DOHH2 (cell line): Measurements from ENCODE around the gene FAM118B.

ENCODE experiments used
- H3F3A ChIP-seq: fragments of 200-600 bp; sonication (generic), shearing (Covaris generic); 2 replicates; pipeline ENCODE4 v1.6.0; 2016; ENCODE audit warnings: antibody characterized with exemption, mild to moderate bottlenecking; ENCODE audit not compliant: control insufficient read depth, insufficient read depth
- H3K27ac ChIP-seq: fragments of 200-600 bp; sonication (generic); 2 replicates; pipeline ENCODE4 v1.5.1; 2014; ENCODE audit warnings: low read depth, mild to moderate bottlenecking, low read length, moderate library complexity
- H3K27me3 ChIP-seq: fragments of 200-600 bp; sonication (generic); 2 replicates; pipeline ENCODE4 v1.6.1; 2014; ENCODE audit warnings: mild to moderate bottlenecking, low read length, mixed read lengths; ENCODE audit not compliant: control insufficient read depth
- H3K36me3 ChIP-seq: fragments of 200-600 bp; sonication (generic); 2 replicates; pipeline ENCODE4 v1.6.1; 2014; ENCODE audit warnings: mild to moderate bottlenecking, low read length, moderate library complexity, mixed read lengths; ENCODE audit not compliant: control insufficient read depth
- H3K4me1 ChIP-seq: fragments of 200-600 bp; sonication (generic); 2 replicates; pipeline ENCODE4 v1.6.1; 2014; ENCODE audit warnings: mild to moderate bottlenecking, low read length, mixed read lengths; ENCODE audit not compliant: control insufficient read depth
- H3K4me2 ChIP-seq: fragments of 200-600 bp; sonication (generic); 2 replicates; pipeline ENCODE4 v1.6.0; 2014; ENCODE audit warnings: mild to moderate bottlenecking, low read length, moderate library complexity
- H3K4me3 ChIP-seq: fragments of 200-600 bp; sonication (generic); 2 replicates; pipeline ENCODE4 v1.5.1; 2014; ENCODE audit warnings: mild to moderate bottlenecking, low read length, mixed read lengths
- H3K79me2 ChIP-seq: fragments of 200-600 bp; sonication (generic); 2 replicates; pipeline ENCODE4 v1.6.1; 2014; ENCODE audit warnings: mild to moderate bottlenecking, low read length, mixed read lengths; ENCODE audit not compliant: control insufficient read depth
- H3K9me2 ChIP-seq: fragments of 200-600 bp; sonication (generic); replicated peaks from 2 replicates; pipeline ENCODE4 v1.6.1; 2014; ENCODE audit warnings: mild to moderate bottlenecking, low read length, mixed read lengths; ENCODE audit not compliant: control insufficient read depth
- H3K9me3 ChIP-seq: fragments of 200-600 bp; sonication (generic); 2 replicates; pipeline ENCODE4 v1.6.1; 2014; ENCODE audit warnings: antibody characterized with exemption, low read length, mixed read lengths; ENCODE audit not compliant: control insufficient read depth, insufficient read depth
- H4K20me1 ChIP-seq: fragments of 200-600 bp; sonication (generic); 2 replicates; pipeline ENCODE4 v1.6.0; 2014; ENCODE audit warnings: low read depth, mild to moderate bottlenecking, antibody characterized with exemption, low read length, moderate library complexity; ENCODE audit not compliant: control insufficient read depth, insufficient read depth
- CTCF ChIP-seq: fragments of 200-600 bp; sonication (generic); IDR thresholded peaks from one replicate; pipeline ENCODE4 v1.5.1; 2014; ENCODE audit warnings: antibody characterized with exemption, mild to moderate bottlenecking, low read depth, low read length; ENCODE audit not compliant: poor library complexity, severe bottlenecking
- EZH2phosphoT487 ChIP-seq: fragments of 200-600 bp; sonication (generic); IDR thresholded peaks from 2 replicates; pipeline ENCODE4 v1.6.1; 2017; ENCODE audit warnings: borderline replicate concordance, mild to moderate bottlenecking, antibody characterized with exemption, low read length, moderate library complexity, mixed read lengths

The FAM118B gene

GRCh38 chr11:126290887-126291286 is 79.3 kb downstream of the FAM118B start:
- TF ChIP-seq CTCF (no peak), EZH2phosphoT487 (no peak)

DNA sequence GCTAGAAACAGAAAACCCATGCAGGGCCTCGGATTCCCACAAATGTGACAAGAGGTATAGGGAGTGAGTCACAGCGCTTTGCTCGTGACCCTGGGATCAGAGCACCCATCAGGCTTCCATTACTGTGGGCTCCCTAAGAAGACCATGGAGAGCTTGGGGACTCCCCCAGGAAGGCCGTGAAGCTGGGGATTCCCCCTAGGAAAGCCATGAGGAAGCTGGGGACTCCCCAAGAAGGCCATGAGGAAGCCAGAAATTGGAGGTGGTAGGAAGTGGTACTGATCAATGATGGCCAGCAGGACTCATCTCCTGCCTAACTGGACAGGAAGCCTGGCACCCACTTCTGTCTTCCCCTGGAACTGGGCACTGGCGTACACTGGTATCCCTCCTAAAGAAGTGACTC is 82.1 kb downstream of the FAM118B start:
- Histone ChIP-seq H3K9me2 (no peaks in the 10 kb centered on the region), H4K20me1 (no peaks in the 10 kb centered on the region), H3K79me2 (peaks cover 3% of the 10 kb centered on the region; the same call in 1 of the 2 replicates), H3F3A (0 out of 2 replicates have a peak, but pooled peaks cover 2% of the 10 kb centered on the region), H3K4me1 (no peaks in the 10 kb centered on the region), H3K4me3 (no peak overlapping the region), H3K9me3 (no peaks in the 10 kb centered on the region), H3K27ac (no peak overlapping the region), H3K4me2 (no peak overlapping the region), H3K36me3 (peaks cover 26% of the 10 kb centered on the region), H3K27me3 (no peaks in the 10 kb centered on the region)
- TF ChIP-seq EZH2phosphoT487 (no peak), CTCF (no peak)

More at GRCh38 chr11:126290887-126291286, 79.3 kb downstream of the FAM118B start:
- no peaks in the 10 kb centered on the region for H3K4me1 ChIP-seq
- H3F3A ChIP-seq: no peaks in the 10 kb centered on the region
- no peaks in the 10 kb centered on the region for H3K9me2 ChIP-seq
- no peaks in the 10 kb centered on the region for H4K20me1 ChIP-seq
- no peak overlapping the region for H3K4me3 ChIP-seq
- H3K27me3 ChIP-seq: no peaks in the 10 kb centered on the region
- H3K79me2 ChIP-seq: peaks cover 3% of the 10 kb centered on the region; the same call in 1 of the 2 replicates
- H3K4me2 ChIP-seq: no peak overlapping the region
- no peak overlapping the region for H3K27ac ChIP-seq
- peaks cover 26% of the 10 kb centered on the region for H3K36me3 ChIP-seq
- H3K9me3 ChIP-seq: no peaks in the 10 kb centered on the region

DNA sequence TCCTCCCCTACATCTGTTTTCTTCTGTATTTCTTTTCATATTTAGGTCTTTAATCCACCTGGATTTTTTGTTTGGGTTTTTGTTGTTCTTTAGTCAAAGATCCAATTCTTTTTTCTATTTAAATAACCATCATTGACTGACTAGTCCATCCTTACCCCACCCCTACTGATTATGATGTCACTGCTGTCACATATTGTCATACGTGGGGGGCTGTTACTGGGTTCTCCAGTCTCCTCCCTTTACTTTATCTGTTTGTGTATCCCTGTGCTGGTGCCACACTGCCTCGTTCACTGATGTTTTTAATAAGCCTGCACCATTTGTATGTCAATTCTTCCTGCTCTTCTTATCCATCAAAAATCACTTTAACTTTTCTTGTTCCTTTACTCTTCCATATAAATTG is 85.4 kb downstream of the FAM118B start:
- Histone ChIP-seq H3F3A (0 out of 2 replicates have a peak, but pooled peaks cover 2% of the 10 kb centered on the region), H3K4me3 (no peak overlapping the region), H3K4me2 (no peak overlapping the region), H4K20me1 (no peaks in the 10 kb centered on the region), H3K27ac (no peak overlapping the region), H3K9me2 (no peaks in the 10 kb centered on the region), H3K9me3 (no peaks in the 10 kb centered on the region), H3K36me3 (peaks cover 21% of the 10 kb centered on the region), H3K79me2 (peaks cover 14% of the 10 kb centered on the region), H3K4me1 (no peaks in the 10 kb centered on the region), H3K27me3 (no peaks in the 10 kb centered on the region)
- TF ChIP-seq EZH2phosphoT487: no peak
- TF ChIP-seq CTCF: no peak
